Upper lobe of left lung (tissue), 4 donors: ENCODE results near the gene UNC5C.

Source experiments
- CTCF ChIP-seq, 6 experiments: fragments of 450-650 bp in 4 of 6; fragments of 200-600 bp in 2 of 6; sonication (generic) in 2 of 6; IDR thresholded peaks; one replicate each; pipeline ENCODE4 v1.5.1; 2016 to 2019; ENCODE audit warnings: antibody characterized with exemption in 6 of 6
- POLR2AphosphoS5 ChIP-seq, 2 donors: sonication (generic); formaldehyde crosslinking; IDR thresholded peaks; one replicate each; pipeline ENCODE4 v1.5.1; 2017; ENCODE audit warnings: antibody characterized with exemption in 2 of 2

- TF ChIP-seq CTCF (IDR thresholded peaks at IDR 0.05) = no peak
- TF ChIP-seq POLR2AphosphoS5 (IDR thresholded peaks at IDR 0.05) = no peak
These were observed 139.6 kb downstream of the UNC5C start for GRCh38 chr4:95409127-95409526.
